Heart left ventricle (tissue), 13 donors: Measurements from ENCODE around the gene DNAJC24.

Experiments
- POLR2A ChIP-seq, 2 donors: fragments of 450-650 bp; IDR thresholded peaks; one replicate each; pipeline ENCODE4 v1.6.1; 2017; ENCODE audit warnings: antibody characterized with exemption in 2 of 2, mild to moderate bottlenecking in 2 of 2, moderate library complexity in 2 of 2
- TF ChIP-seq, protein P1 (sequence below), 12 donors: fragments of 200-600 bp; sonication (generic) in 4 of 12; IDR thresholded peaks; one replicate each; pipeline versions ENCODE4 v1.5.0 to v1.8.0; 2018 to 2022; ENCODE audit warnings: antibody characterized with exemption in 12 of 12, mild to moderate bottlenecking in 5 of 12
- donor health status: ischemic (EF 13 %, LVEDD 7.1; RV severe dilation, severe dysfunction).
- donor health status: DM: no; HTN: yes; CAD: no.
- donor health status: DM: no; HTN: no; CAD: no.
- donor health status: ischemic (EF 25% LVEDD 6.9; RV normal size, moderate dysfunction).
- donor health status: ischemic (EF 25% LVEDD 5.7; RV mildly dilated, moderate dysfunction).
- donor health status: ischemic (EF 35%, LVEDD 5.7; RV mildly dilated, moderate dysfunction).
- donor health status: nonischemic (EF 11% LVEDD 7.7; RV severe dilation, severe dysfunction).
- donor health status: DM: yes; HTN: yes; CAD: no.
- donor health status: PGD.
- donor health status: ischemic (EF 29% LVEDD 5.4; RV normal size, mild dysfunction).
- donor health status: nonischemic (EF 23%, LVEDD 6.1; RV moderate dilation, normal function).

DNA sequence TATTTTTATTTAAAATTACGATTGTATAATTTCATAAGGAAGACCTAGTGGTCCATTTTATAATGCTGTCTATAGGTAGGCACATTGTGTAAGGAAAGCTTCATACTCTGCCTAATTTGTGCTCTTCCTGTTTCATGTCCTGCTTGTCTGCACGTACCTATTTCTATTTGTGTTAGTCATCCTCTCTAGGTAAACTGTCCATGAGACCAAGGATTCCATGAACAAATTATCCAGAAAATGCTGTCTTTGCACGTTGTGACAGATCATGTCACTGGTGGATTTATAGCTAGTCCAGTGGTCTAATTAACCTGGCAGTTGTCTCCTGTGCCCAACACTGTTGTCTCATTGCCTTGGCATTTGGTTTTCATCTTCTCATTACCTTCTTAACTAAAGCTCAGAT is 44.7 kb downstream of the DNAJC24 start:
- TF ChIP-seq, protein P1, sequence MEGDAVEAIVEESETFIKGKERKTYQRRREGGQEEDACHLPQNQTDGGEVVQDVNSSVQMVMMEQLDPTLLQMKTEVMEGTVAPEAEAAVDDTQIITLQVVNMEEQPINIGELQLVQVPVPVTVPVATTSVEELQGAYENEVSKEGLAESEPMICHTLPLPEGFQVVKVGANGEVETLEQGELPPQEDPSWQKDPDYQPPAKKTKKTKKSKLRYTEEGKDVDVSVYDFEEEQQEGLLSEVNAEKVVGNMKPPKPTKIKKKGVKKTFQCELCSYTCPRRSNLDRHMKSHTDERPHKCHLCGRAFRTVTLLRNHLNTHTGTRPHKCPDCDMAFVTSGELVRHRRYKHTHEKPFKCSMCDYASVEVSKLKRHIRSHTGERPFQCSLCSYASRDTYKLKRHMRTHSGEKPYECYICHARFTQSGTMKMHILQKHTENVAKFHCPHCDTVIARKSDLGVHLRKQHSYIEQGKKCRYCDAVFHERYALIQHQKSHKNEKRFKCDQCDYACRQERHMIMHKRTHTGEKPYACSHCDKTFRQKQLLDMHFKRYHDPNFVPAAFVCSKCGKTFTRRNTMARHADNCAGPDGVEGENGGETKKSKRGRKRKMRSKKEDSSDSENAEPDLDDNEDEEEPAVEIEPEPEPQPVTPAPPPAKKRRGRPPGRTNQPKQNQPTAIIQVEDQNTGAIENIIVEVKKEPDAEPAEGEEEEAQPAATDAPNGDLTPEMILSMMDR (IDR thresholded peaks at IDR 0.05) = no peak
- no peak for TF ChIP-seq POLR2A (IDR thresholded peaks at IDR 0.05)
